Adrenal gland (tissue), 12 donors: ENCODE results near the gene ARL11. TPM values are rescaled to one million over a fixed set of nuclear protein-coding genes. Genes with fewer than 3 reads are reported as not detected.

Experiments
- DNase-seq, 7 donors: peaks; one replicate each; pipeline ENCODE4 v3.0.0-alpha.2; 2019 to 2020
- H3K27ac ChIP-seq, 5 donors: fragments of 200-600 bp; sonication (generic) in 4 of 5; 1 replicate in 3 of 5; 2 replicates in 2 of 5; pipeline versions ENCODE4 v1.5.1 to v1.8.0; 2016 to 2020; ENCODE audit warnings: mild to moderate bottlenecking in 1 of 5
- H3K27me3 ChIP-seq: fragments of 200-600 bp; 2 replicates; pipeline ENCODE4 v1.8.0; 2021
- H3K36me3 ChIP-seq, 2 donors: fragments of 200-600 bp; replicated peaks in 1 of 2; 1 replicate in 1 of 2; 2 replicates in 1 of 2; pipeline versions ENCODE4 v1.5.1 to v1.8.0; 2018 to 2022
- H3K4me1 ChIP-seq, 2 donors: fragments of 200-600 bp; replicated peaks in 1 of 2; 1 replicate in 1 of 2; 2 replicates in 1 of 2; pipeline versions ENCODE4 v1.5.1 to v1.8.0; 2018 to 2021
- H3K4me3 ChIP-seq, 4 donors: fragments of 200-600 bp; sonication (generic) in 3 of 4; one replicate each; pipeline ENCODE4 v1.5.1; 2016 to 2018
- H3K9me3 ChIP-seq, 3 donors: fragments of 200-600 bp; sonication (generic) in 1 of 3; replicated peaks in 1 of 3; 1 replicate in 2 of 3; 2 replicates in 1 of 3; pipeline versions ENCODE4 v1.5.1 to v1.8.0; 2016 to 2021
- CTCF ChIP-seq, 6 experiments: fragments of 450-650 bp in 4 of 6; fragments of 200-600 bp in 2 of 6; sonication (generic) in 1 of 6; IDR thresholded peaks; 1 replicate in 5 of 6; 2 replicates in 1 of 6; pipeline versions ENCODE4 v1.5.1 to v1.8.0; 2016 to 2021; ENCODE audit warnings: antibody characterized with exemption in 6 of 6, mild to moderate bottlenecking in 2 of 6, moderate library complexity in 1 of 6
- POLR2A ChIP-seq, 2 donors: fragments of 450-650 bp; IDR thresholded peaks; one replicate each; pipeline ENCODE4 v1.6.1; 2017; ENCODE audit warnings: antibody characterized with exemption in 2 of 2, mild to moderate bottlenecking in 2 of 2, moderate library complexity in 1 of 2
- WGBS, 4 donors: extraction: QIAGEN DNeasy Blood & Tissue Kit in 2 of 4; methylation state at CpG; one replicate each; pipeline versions ENCODE4 v1.1.5 to v1.1.7; 2013 to 2017; 5-methylcytosine and 5-hydroxymethylcytosine counted together
- intact Hi-C, 2 donors: fragments of 100-400 bp; cut with DNase I; formaldehyde crosslinking; loops; one replicate each; pipeline versions ENCODE4 v1.14.1 to v1.15.0; 2022 to 2023
- polyA plus RNA-seq, 3 donors: library from polyadenylated mRNA; stranded (reverse); fragments of 200-250 nt in 2 of 3; fragments of 350-450 nt in 1 of 3; fragmentation: Illumina TruSeq in 1 of 3; extraction: RNeasy Lipid Tissue Mini Kit (QIAGEN cat#74804) in 1 of 3; gene quantifications; one replicate each; pipeline ENCODE4 v1.2.3, GENCODE V29; 2013 to 2014
- total RNA-seq, 9 donors: library from RNA; depleted of rRNA in 4 of 9; stranded (reverse); fragments of >200 nt in 4 of 9; fragments of 120-200 nt in 1 of 9; fragmentation: NEBNext Ultra II Directional in 1 of 9; extraction: Animal tissue kit (Norgen Biotek cat#: 25700) in 1 of 9; gene quantifications; one replicate each; pipeline versions ENCODE4 v1.1.0 to v1.2.4, GENCODE V29; 2013 to 2023
- donor health status: healthy with polysubstance abuse.
- donor health status: Bipolar disorder and iron deficiency.
- donor health status: DM: yes; HTN: yes; CAD: no.
- donor health status: DM: no; HTN: no; CAD: no.
- donor health status: DM: no; HTN: no; CAD: no.
- donor health status: DM: yes; HTN: yes; CAD: no.

ARL11 gene
- total and polyA plus RNA-seq, 12 donors, result 0.18 to 2.9 (median 1.5) TPM

- TF ChIP-seq POLR2A (IDR thresholded peaks at IDR 0.05), result no peak
- no peak for TF ChIP-seq CTCF (IDR thresholded peaks at IDR 0.05)
- Histone ChIP-seq H3K27ac (no peak overlapping the region), H3K36me3 (peaks cover 0 to 16% of the 10 kb centered on the region in 2 donors), H3K4me3 (no peak overlapping the region), H3K4me1 (peaks cover 0 to 2% of the 10 kb centered on the region in 2 donors), H3K27me3 (no peaks in the 10 kb centered on the region), H3K9me3 (no peaks in the 10 kb centered on the region)
- WGBS, 4 donors, result 81 to 89% (median 87%) methylated on average over 4 of the region's 4 CpGs
- intact Hi-C loops, result loop anchor here in 1 of 2 donors (5.0 kb wide), 1 partner anchor 183 kb away; no protein-coding TSS in a partner anchor
- no peak for DNase-seq
Observed at GRCh38 chr13:49664606-49665005, 36.3 kb downstream of the ARL11 start.

- H3K27ac ChIP-seq, result no peak overlapping the region
- intact Hi-C loops, result loop anchor here in 1 of 2 donors (5.0 kb wide), 1 partner anchor 180 kb away; no protein-coding TSS in a partner anchor
- peaks cover 0 to 11% of the 10 kb centered on the region in 2 donors for H3K36me3 ChIP-seq
- no peaks in the 10 kb centered on the region for H3K9me3 ChIP-seq
- H3K27me3 ChIP-seq, result no peaks in the 10 kb centered on the region
- H3K4me3 ChIP-seq, result no peak overlapping the region
- TF ChIP-seq POLR2A (IDR thresholded peaks at IDR 0.05) (no peak), CTCF (IDR thresholded peaks at IDR 0.05) (no peak)
- 54 to 64% (median 55%) methylated on average over 1 to 2 of the region's 2 CpGs for WGBS, 4 donors
- DNase-seq, result peak in 6 of 7 donors; percentile 32 to 70 (median 54)
- H3K4me1 ChIP-seq, result peaks cover 6 to 7% of the 10 kb centered on the region in 2 donors
Observed at GRCh38 chr13:49667773-49668172, 39.5 kb downstream of the ARL11 start.

- Histone ChIP-seq H3K27me3 (no peaks in the 10 kb centered on the region), H3K9me3 (no peaks in the 10 kb centered on the region), H3K27ac (no peak overlapping the region), H3K4me3 (no peak overlapping the region), H3K36me3 (peaks cover 0 to 11% of the 10 kb centered on the region in 2 donors), H3K4me1 (peaks cover 6 to 7% of the 10 kb centered on the region in 2 donors)
- intact Hi-C loops, result loop anchor here in 1 of 2 donors (5.0 kb wide), 1 partner anchor 177 kb away; no protein-coding TSS in a partner anchor
- WGBS, 4 donors, result 36 to 46% (median 45%) methylated on average over 5 of the region's 5 CpGs
- peak; percentile 49 to 88 (median 77) for TF ChIP-seq CTCF (IDR thresholded peaks at IDR 0.05)
- TF ChIP-seq POLR2A (IDR thresholded peaks at IDR 0.05), result no peak
- DNase-seq, result peak; percentile 58 to 86 (median 78)
Observed at GRCh38 chr13:49669735-49670309, 41.5 kb downstream of the ARL11 start.

- intact Hi-C loops, result no loop called here
- Histone ChIP-seq H3K9me3 (no peaks in the 10 kb centered on the region), H3K36me3 (peaks cover 0 to 11% of the 10 kb centered on the region in 2 donors), H3K27me3 (no peaks in the 10 kb centered on the region), H3K27ac (no peak overlapping the region), H3K4me1 (peaks cover 6 to 7% of the 10 kb centered on the region in 2 donors), H3K4me3 (no peak overlapping the region)
- DNase-seq, result no peak
- WGBS, 4 donors, result 74 to 92% (median 78%) methylated on average over 5 of the region's 5 CpGs
- no peak for TF ChIP-seq CTCF (IDR thresholded peaks at IDR 0.05)
- TF ChIP-seq POLR2A (IDR thresholded peaks at IDR 0.05), result no peak
Observed at GRCh38 chr13:49670828-49671227, 42.5 kb downstream of the ARL11 start.
